IPS-18a (cell line): ENCODE data around the gene ACSL1.

Source experiments
- H3K27ac ChIP-seq: one replicate; pipeline ENCODE4 v1.5.1; 2013; ENCODE audit warnings: low read length
- H3K27me3 ChIP-seq: one replicate; pipeline ENCODE4 v1.6.1; 2013; ENCODE audit warnings: mild to moderate bottlenecking, low read length; ENCODE audit not compliant: control insufficient read depth, insufficient read depth
- H3K36me3 ChIP-seq: one replicate; pipeline ENCODE4 v1.6.1; 2013; ENCODE audit warnings: low read depth, low read length; ENCODE audit not compliant: control insufficient read depth
- H3K4me1 ChIP-seq: one replicate; pipeline ENCODE4 v1.6.1; 2013; ENCODE audit warnings: low read depth, low read length; ENCODE audit not compliant: control insufficient read depth
- H3K4me3 ChIP-seq: one replicate; pipeline ENCODE4 v1.5.1; 2013; ENCODE audit warnings: low read length
- H3K9ac ChIP-seq: one replicate; pipeline ENCODE4 v1.6.1; 2013; ENCODE audit warnings: mild to moderate bottlenecking, low read length, moderate library complexity
- H3K9me3 ChIP-seq: one replicate; pipeline ENCODE4 v1.6.1; 2013; ENCODE audit warnings: low read depth, low read length; ENCODE audit not compliant: control insufficient read depth

Gene ACSL1

GRCh38 chr4:184838249-184839074 lies 12.7 kb upstream of the ACSL1 start:
- Histone ChIP-seq H3K9ac (no peak overlapping the region), H3K27me3 (no peaks in the 10 kb centered on the region), H3K4me3 (no peak overlapping the region), H3K36me3 (no peaks in the 10 kb centered on the region), H3K4me1 (no peaks in the 10 kb centered on the region), H3K27ac (no peak overlapping the region), H3K9me3 (no peaks in the 10 kb centered on the region)

GRCh38 chr4:184836613-184837012 lies 10.8 kb upstream of the ACSL1 start:
- H3K27ac ChIP-seq = no peak overlapping the region
- H3K4me3 ChIP-seq = no peak overlapping the region
- no peak overlapping the region for H3K9ac ChIP-seq
- H3K27me3 ChIP-seq = no peaks in the 10 kb centered on the region
- no peaks in the 10 kb centered on the region for H3K9me3 ChIP-seq
- no peaks in the 10 kb centered on the region for H3K36me3 ChIP-seq
- no peaks in the 10 kb centered on the region for H3K4me1 ChIP-seq

- Histone ChIP-seq H3K9ac (no peak overlapping the region), H3K9me3 (no peaks in the 10 kb centered on the region), H3K4me1 (no peaks in the 10 kb centered on the region), H3K4me3 (no peak overlapping the region), H3K27ac (no peak overlapping the region), H3K27me3 (peaks cover 3% of the 10 kb centered on the region), H3K36me3 (no peaks in the 10 kb centered on the region)
Measured at GRCh38 chr4:184833046-184833838, 7.5 kb upstream of the ACSL1 start.

- Histone ChIP-seq H3K36me3 (no peaks in the 10 kb centered on the region), H3K4me3 (no peak overlapping the region), H3K9me3 (no peaks in the 10 kb centered on the region), H3K9ac (no peak overlapping the region), H3K27ac (no peak overlapping the region), H3K4me1 (no peaks in the 10 kb centered on the region), H3K27me3 (peaks cover 24% of the 10 kb centered on the region)
Measured at GRCh38 chr4:184831153-184831552, 5.4 kb upstream of the ACSL1 start.

GRCh38 chr4:184826691-184827270 lies 1.0 kb upstream of the ACSL1 start:
- no peak overlapping the region for H3K27ac ChIP-seq
- no peaks in the 10 kb centered on the region for H3K9me3 ChIP-seq
- no peaks in the 10 kb centered on the region for H3K36me3 ChIP-seq
- H3K4me3 ChIP-seq = peak overlapping the region; percentile 67
- H3K9ac ChIP-seq = no peak overlapping the region
- H3K4me1 ChIP-seq = no peaks in the 10 kb centered on the region
- H3K27me3 ChIP-seq = peaks cover 57% of the 10 kb centered on the region

GRCh38 chr4:184825141-184825895 lies 450 bp downstream of the ACSL1 start:
- peaks cover 57% of the 10 kb centered on the region for H3K27me3 ChIP-seq

GRCh38 chr4:184824776-184825084 lies 1.0 kb downstream of the ACSL1 start:
- H3K27ac ChIP-seq = no peak overlapping the region
- H3K36me3 ChIP-seq = no peaks in the 10 kb centered on the region
- peak overlapping the region; percentile 26 for H3K4me3 ChIP-seq
- H3K4me1 ChIP-seq = no peaks in the 10 kb centered on the region
- no peaks in the 10 kb centered on the region for H3K9me3 ChIP-seq
- H3K9ac ChIP-seq = no peak overlapping the region
- peaks cover 57% of the 10 kb centered on the region for H3K27me3 ChIP-seq

More at GRCh38 chr4:184825141-184825895, 450 bp downstream of the ACSL1 start:
- Histone ChIP-seq H3K36me3 (no peaks in the 10 kb centered on the region), H3K4me3 (peak overlapping the region; percentile 26), H3K9me3 (no peaks in the 10 kb centered on the region), H3K4me1 (no peaks in the 10 kb centered on the region), H3K27ac (no peak overlapping the region), H3K9ac (no peak overlapping the region)

GRCh38 chr4:184824081-184824775 lies 1.5 kb downstream of the ACSL1 start:
- Histone ChIP-seq H3K9ac (no peak overlapping the region), H3K27ac (no peak overlapping the region), H3K36me3 (no peaks in the 10 kb centered on the region), H3K4me3 (no peak overlapping the region), H3K4me1 (no peaks in the 10 kb centered on the region), H3K27me3 (peaks cover 57% of the 10 kb centered on the region), H3K9me3 (no peaks in the 10 kb centered on the region)

GRCh38 chr4:184823014-184823413 lies 2.8 kb downstream of the ACSL1 start:
- Histone ChIP-seq H3K27me3 (peaks cover 52% of the 10 kb centered on the region), H3K4me1 (no peaks in the 10 kb centered on the region), H3K27ac (no peak overlapping the region), H3K9ac (no peak overlapping the region), H3K4me3 (no peak overlapping the region), H3K36me3 (no peaks in the 10 kb centered on the region), H3K9me3 (no peaks in the 10 kb centered on the region)

- H3K4me3 ChIP-seq = no peak overlapping the region
- no peaks in the 10 kb centered on the region for H3K4me1 ChIP-seq
- H3K9me3 ChIP-seq = no peaks in the 10 kb centered on the region
- H3K27me3 ChIP-seq = peaks cover 45% of the 10 kb centered on the region
- H3K36me3 ChIP-seq = no peaks in the 10 kb centered on the region
- no peak overlapping the region for H3K9ac ChIP-seq
- H3K27ac ChIP-seq = no peak overlapping the region
Measured at GRCh38 chr4:184822356-184822755, 3.4 kb downstream of the ACSL1 start.

- Histone ChIP-seq H3K36me3 (no peaks in the 10 kb centered on the region), H3K4me3 (no peak overlapping the region), H3K27ac (no peak overlapping the region), H3K4me1 (no peaks in the 10 kb centered on the region), H3K9me3 (no peaks in the 10 kb centered on the region), H3K27me3 (peaks cover 34% of the 10 kb centered on the region), H3K9ac (no peak overlapping the region)
Measured at GRCh38 chr4:184821242-184821641, 4.5 kb downstream of the ACSL1 start.
